GM10266 (cell line): ENCODE data around the gene ANKLE2.

Experiments used
- DNase-seq: peaks from one replicate; pipeline ENCODE4 v3.0.0; 2012; ENCODE audit errors: extremely low spot score
- TF ChIP-seq, protein P1 (sequence below): IDR thresholded peaks from 2 replicates; pipeline ENCODE4 v1.5.1; 2012; ENCODE audit warnings: mild to moderate bottlenecking, low read depth; ENCODE audit not compliant: control insufficient read depth, insufficient read depth; ENCODE audit errors: missing control alignments

The ANKLE2 gene

DNA sequence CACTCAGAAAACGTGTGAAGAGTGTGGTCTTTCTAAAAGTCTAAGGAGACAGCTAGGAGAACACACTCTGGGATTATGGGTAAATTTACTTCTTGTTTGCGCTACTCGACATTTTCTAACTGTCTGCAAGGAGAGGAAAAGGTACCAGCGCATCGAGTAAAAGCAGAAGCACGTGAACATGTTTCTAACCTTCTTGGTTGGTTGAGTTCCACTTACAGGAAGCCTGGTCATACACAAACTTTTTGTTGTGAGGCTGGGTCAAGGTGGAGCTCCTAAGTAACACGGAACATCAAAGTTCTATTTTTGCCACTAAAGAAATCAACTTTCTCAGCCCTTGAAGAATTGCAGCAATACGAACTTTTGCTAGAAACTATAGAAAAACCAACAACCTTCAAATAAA lies 20.0 kb downstream of the ANKLE2 start:
- TF ChIP-seq, protein P1, sequence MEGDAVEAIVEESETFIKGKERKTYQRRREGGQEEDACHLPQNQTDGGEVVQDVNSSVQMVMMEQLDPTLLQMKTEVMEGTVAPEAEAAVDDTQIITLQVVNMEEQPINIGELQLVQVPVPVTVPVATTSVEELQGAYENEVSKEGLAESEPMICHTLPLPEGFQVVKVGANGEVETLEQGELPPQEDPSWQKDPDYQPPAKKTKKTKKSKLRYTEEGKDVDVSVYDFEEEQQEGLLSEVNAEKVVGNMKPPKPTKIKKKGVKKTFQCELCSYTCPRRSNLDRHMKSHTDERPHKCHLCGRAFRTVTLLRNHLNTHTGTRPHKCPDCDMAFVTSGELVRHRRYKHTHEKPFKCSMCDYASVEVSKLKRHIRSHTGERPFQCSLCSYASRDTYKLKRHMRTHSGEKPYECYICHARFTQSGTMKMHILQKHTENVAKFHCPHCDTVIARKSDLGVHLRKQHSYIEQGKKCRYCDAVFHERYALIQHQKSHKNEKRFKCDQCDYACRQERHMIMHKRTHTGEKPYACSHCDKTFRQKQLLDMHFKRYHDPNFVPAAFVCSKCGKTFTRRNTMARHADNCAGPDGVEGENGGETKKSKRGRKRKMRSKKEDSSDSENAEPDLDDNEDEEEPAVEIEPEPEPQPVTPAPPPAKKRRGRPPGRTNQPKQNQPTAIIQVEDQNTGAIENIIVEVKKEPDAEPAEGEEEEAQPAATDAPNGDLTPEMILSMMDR, result no peak
- no peak for DNase-seq

DNA sequence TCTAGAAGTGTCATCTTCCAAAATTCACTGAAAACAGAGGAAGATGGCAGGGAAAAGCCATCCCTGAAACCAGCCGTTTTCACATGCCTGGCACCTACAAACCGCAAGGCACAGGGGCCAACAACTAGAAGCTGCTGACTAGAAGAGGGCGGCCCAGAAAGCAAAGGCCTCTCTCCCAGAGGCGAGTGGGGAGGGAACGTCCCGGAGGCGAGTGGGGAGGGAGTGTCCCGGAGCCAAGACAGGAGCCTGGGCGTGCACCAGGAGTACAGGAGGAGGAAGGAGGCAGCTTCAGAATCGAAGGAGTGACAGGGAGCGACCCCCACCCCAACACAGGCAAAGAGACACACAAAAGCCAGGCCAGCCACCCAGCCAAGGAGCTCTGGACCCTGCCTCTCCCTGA lies 21.0 kb downstream of the ANKLE2 start:
- DNase-seq, result no peak
- TF ChIP-seq, protein P1, result no peak

DNA sequence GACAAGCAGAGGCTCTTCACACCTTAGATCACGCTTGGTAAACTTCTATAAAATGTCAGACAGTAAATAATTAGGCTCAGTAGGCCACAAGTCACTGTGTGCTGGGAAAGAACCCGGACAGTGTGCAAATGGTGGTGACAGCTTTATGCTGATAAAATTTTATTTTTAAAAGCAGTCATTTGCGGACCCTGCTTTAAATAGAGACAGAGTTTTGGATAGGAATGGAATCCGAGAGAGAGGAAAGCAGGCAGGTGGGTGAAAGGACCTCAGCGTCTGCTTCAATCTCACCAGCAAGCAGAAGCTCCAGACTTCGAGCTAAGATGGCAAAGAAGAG lies 21.4 kb downstream of the ANKLE2 start:
- TF ChIP-seq, protein P1, result no peak

DNA sequence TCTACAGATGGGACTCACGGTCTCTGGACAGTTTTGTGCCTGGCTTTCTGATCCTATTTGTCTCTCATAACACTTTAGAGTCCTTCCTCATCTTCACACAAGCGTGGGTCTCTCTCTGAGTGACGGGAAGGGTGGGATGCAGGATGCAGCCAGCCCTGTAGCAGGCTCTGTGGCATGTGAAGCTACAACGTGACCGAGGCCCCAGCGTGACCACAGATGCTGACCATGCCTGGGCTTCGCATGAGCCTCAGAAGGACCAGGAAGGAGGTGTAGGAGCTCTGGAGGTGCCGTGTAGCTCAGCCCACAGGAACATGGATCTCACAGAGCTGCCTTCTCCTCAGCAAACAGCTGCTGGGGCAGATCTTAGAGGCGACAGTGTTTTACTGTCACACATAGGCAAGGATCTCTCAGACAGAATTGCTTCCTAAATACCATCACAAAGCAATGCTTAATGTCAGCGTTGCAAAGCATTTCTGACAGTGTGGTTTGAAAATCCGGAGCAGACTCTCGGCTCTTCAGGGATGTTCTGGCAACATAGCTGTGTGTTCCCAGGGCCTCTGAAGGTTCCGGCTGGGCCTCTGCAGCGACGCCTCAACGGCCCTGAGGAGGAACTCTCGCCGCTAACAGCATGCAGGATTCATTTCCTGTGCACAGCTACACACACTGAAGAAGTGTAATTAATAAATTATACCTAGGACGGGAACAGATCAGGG lies 21.9 kb downstream of the ANKLE2 start:
- DNase-seq, result no peak
- TF ChIP-seq, protein P1, result no peak

More for the DNA sequence above, 21.4 kb downstream of the ANKLE2 start:
- DNase-seq, result no peak

DNA sequence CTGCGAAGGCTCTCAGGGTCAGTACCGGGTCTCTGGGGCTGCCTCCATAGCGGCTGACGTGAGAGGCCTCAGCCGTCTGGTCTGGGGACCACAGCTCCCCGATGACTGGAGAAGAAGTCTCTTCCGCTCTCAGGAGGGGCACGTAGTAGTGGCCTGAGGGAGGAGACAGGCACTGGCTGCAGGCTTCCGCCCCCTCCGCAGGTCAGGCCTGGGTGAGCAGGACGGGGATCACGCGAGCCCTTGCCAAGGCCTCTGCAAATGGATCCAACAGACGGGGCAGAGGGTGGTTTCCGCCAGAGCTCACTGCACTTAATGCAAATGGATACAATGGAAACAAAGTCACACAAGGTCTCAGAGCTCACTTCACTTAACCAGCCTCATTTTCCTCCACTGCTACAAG lies 24.7 kb downstream of the ANKLE2 start:
- TF ChIP-seq, protein P1, result no peak
- DNase-seq, result no peak

DNA sequence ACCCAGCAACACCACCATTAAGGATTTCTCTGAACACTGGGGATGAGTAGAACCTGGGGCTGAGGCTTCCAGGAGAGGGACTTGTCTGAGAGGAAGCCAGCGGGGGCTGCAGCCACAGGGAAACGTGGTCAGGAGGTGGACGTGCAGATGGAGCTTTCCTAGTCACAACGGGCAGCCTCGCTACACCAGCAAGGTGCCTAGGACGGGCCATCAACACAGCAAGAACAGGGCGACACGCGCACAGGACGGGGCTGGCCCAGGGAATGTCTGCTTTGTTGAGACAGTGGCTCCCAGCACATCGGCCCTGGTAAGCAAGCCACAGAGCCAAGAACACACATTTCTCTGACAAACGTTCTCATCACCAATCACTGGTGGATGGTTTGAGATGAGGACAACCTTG lies 25.3 kb downstream of the ANKLE2 start:
- TF ChIP-seq, protein P1, result no peak
- DNase-seq, result no peak

DNA sequence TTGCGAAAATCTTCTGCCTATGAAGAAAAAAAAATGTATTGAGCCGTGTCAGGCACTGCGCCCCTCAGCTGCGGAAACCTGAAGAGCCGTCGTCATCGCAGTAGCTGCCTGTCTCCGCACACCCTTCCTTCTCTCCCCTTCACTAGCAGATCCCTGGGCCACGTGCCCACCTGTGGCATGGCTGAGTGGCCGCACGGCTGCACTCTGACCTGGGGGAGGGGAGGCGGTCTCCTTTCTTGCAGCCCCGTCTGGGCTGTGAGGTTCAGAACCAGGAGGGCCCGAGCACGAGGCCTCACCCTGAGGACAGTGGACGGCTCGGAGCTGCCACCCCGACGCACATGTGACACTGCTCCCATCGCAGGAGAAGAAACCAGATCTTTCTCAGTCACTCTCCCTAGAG lies 26.1 kb downstream of the ANKLE2 start:
- TF ChIP-seq, protein P1, result no peak
- DNase-seq, result no peak
